GM12801 (cell line): ENCODE results near the gene SPHK2.

Experiments used
- TF ChIP-seq, protein P1 (sequence below): IDR thresholded peaks from one replicate; pipeline ENCODE4 v1.5.1; 2011; ENCODE audit warnings: control low read depth; ENCODE audit not compliant: insufficient read length; ENCODE audit errors: extremely low read depth

SPHK2 gene

GRCh38 chr19:48632692-48633147, 13.4 kb downstream of the SPHK2 start:
- TF ChIP-seq, protein P1, sequence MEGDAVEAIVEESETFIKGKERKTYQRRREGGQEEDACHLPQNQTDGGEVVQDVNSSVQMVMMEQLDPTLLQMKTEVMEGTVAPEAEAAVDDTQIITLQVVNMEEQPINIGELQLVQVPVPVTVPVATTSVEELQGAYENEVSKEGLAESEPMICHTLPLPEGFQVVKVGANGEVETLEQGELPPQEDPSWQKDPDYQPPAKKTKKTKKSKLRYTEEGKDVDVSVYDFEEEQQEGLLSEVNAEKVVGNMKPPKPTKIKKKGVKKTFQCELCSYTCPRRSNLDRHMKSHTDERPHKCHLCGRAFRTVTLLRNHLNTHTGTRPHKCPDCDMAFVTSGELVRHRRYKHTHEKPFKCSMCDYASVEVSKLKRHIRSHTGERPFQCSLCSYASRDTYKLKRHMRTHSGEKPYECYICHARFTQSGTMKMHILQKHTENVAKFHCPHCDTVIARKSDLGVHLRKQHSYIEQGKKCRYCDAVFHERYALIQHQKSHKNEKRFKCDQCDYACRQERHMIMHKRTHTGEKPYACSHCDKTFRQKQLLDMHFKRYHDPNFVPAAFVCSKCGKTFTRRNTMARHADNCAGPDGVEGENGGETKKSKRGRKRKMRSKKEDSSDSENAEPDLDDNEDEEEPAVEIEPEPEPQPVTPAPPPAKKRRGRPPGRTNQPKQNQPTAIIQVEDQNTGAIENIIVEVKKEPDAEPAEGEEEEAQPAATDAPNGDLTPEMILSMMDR: no peak

GRCh38 chr19:48633148-48634035, 14.1 kb downstream of the SPHK2 start:
- TF ChIP-seq, protein P1: no peak

- TF ChIP-seq, protein P1: no peak
These were observed 14.7 kb downstream of the SPHK2 start for GRCh38 chr19:48634036-48634342.

DNA sequence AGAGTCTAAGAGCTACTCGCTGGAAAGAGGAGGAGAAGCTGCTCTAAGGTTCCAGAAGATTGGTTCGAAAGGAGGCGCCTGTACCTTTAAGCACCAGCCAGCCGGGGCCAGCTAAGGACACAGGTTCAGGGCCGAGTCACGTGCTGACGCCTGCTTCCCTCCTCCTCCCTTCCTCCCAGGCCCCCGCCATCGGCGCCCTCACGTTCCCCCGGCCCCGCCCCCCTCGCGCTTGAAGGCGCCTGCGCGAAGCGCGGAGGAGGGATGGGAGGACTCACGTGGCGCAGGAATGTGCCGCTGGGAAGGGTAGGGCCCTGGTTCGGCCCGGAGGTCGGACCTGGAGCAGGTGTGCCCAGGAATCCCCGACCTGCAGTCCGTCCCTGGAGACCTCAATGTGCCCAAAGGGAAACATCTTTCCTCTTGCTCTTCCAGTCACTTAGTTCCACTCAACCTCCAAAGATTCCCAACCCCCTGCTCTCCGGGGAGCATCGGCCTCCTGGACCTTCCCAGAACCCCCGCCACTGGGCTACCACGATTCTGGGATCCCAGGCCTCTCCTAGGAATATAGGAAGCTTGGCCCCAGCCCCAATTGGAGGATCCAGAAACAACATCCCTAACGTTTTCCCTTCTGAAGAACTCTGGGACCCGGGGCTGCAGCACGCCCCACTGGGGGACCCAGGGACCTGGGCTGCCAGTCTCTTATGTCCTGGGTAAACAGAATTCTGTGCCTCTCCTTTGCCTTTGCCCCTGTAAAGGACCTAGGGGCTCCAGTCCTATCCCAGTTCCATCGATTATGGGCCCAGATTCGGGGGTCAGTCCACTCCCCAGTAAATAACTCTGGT, 15.3 kb downstream of the SPHK2 start:
- TF ChIP-seq, protein P1: no peak

DNA sequence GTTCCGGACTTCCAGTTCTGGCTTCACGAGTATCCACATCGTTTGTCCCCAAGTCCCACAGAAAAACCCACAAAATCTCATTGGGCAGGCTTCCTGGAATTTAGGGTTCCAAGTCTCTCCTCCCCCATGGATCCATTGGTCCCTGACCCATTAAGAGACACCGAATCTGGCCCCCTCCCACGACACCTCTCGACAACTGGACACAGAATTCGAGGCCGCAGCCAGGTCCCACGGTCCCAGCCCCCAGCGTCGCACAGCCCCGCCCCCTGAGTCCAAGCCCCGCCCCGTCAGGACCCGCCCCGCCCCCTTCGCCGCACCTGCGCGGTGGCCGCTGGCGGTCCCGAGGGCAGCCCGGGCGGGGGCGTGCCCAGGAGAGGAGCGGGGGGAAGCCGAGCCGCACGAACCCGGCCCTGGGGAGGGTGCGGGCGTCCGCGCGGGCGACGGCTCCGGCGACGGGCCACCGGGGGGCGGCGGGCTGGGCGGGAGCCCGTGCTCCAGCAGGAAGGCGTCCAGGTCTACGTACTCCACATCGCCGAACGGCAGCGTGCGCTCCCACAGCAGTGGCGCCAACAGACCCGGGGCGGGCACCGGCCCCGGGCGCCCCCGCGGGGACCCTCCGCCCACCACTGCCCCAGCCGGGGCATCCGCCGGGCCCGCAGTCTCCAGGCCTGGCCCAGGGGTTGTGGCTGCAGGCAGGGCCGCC, 16.1 kb downstream of the SPHK2 start:
- TF ChIP-seq, protein P1: no peak

- TF ChIP-seq, protein P1: no peak
These were observed 16.9 kb downstream of the SPHK2 start for GRCh38 chr19:48635966-48636858.
